G401 (cell line): ENCODE measurements around the gene CD99L2. TPM values are rescaled to one million over a fixed set of nuclear protein-coding genes. Genes with fewer than 3 reads are reported as not detected.
"Not testable (repeated sequence)": the region's sequence is repeated elsewhere in the genome, so short reads cannot be mapped to it uniquely, and the experiment has no call there.

Experiments used
- DNase-seq: peaks from one replicate; pipeline ENCODE4 v3.0.0-alpha.2; 2015; ENCODE audit warnings: low spot score
- in situ Hi-C: cut with HindIII; loops from 2 replicates; pipeline ENCODE4 v1.10.0; 2016; ENCODE audit warnings: low sequenced_read_pairs, mixed read lengths
- total RNA-seq: library from RNA; depleted of rRNA; stranded (reverse); fragments of >200 nt; shearing (Covaris generic); gene quantifications from 2 replicates; pipeline ENCODE4 v1.2.3, GENCODE V29; 2014

CD99L2 gene
- total RNA-seq, 1 experiment from 2014 or later: 26.1 TPM

DNA sequence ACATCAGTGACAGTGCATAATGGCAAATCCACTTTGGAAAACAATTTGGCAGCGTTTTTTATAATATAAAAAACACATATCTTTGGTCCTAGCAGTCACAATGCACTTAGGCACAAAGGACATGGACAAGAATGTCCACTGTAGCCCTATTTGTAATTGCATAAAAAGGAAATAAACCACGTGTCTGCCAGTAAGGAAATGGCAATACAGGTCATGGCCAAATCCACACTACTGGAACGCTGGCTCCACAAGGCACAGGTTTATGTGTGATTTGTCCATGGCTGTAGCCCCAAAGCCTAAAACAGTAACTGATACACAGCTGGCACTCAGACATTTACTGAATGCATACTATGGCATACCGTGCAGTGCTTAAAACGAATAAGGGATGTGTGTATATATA, 69.7 kb downstream of the CD99L2 start:
- no peak for DNase-seq
- in situ Hi-C loops: no loop called here

DNA sequence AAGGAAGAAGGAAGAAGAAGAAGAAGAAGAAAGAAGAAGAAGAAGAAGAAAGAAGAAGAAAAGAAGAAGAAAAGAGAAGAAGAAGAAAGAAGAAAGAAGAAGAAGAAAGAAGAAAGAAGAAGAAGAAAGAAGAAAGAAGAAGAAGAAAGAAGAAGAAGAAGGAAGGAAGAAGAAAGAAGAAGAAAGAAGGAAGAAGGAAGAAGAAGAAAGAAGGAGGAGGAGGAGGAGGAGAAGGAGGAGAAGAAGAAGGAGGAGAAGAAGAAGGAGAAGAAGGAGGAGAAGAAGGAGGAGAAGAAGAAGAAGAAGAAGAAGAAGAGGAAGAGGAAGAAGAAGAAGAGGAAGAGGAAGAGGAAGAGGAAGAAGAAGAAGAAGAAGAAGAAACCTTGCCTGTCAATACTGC, 74.1 kb downstream of the CD99L2 start:
- DNase-seq, in situ Hi-C loops: not testable (repeated sequence)

DNA sequence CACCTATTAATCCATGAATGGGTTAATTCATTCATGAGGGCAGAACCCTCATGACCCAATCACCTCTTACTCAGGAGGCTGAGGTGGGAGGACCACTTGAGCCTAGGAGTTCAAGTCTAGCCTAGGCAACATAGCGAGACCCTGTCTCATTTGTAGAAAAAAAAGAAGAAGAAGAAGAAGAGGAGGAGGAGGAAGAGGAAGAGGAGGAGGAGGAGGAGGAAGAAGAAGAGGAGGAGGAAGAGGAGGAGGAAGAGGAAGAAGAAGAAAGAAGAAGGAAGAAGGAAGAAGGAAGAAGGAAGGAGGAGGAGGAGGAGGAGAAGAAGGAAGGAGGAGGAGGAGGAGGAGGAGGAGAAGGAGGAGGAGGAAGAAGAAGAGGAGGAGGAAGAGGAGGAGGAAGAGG, 74.6 kb downstream of the CD99L2 start:
- in situ Hi-C loops, DNase-seq: not testable (repeated sequence)

DNA sequence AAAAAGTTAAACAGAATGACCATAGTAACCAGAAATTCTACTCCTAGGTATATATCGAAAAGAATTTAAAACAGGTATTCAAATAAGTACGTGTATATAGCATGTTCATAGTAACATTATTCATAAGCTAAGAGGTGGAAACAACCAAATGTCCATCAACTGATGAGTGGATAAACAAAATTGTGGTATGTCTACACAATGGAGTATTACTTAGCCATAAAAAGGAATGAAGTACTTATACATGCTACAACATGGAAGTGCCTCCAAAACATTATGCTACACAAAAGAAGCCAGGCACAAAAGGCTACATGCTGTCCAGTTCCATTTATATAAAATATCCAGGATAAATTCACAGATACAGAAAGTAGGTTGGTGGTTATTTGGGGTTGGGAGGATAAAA, 76.5 kb downstream of the CD99L2 start:
- in situ Hi-C loops: no loop called here
- no peak for DNase-seq

DNA sequence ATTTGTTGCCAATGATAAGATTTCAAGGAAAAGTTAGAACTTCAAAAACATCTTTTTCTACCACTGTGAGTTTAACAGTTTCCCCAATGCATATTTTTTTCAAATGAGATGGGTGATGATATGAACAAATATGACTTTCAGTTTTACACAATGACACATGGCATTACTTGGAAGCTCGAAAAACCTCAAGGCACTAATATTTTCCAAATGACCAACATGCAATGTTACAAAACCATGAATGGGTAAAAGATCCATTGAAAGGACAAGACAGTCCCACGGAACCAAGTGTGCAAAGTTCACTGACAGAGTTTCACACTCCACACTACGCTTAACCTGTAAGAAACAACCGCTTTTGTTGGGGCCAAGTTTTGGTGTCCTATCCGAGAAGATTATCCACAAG, 84.5 kb downstream of the CD99L2 start:
- DNase-seq: no peak
- in situ Hi-C loops: no loop called here

DNA sequence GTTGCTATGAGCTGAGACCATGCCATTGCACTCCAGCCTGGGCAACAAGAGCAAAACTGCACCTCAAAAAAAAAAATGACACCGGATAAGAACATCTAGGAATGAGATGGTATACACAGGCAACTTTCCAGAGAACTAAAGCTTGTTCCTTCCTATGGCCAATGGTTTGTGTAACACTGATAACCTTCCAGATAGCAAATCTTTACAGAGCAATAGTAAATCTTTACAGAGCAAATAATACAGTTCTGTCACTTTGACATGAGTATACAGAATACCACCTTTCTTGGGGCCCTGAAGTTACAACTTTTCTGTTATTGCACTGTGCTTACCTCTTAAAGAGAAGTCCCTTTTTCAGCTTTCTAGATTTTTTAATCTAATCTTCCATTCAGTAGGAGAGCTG, 91.6 kb downstream of the CD99L2 start:
- no peak for DNase-seq
- in situ Hi-C loops: no loop called here

DNA sequence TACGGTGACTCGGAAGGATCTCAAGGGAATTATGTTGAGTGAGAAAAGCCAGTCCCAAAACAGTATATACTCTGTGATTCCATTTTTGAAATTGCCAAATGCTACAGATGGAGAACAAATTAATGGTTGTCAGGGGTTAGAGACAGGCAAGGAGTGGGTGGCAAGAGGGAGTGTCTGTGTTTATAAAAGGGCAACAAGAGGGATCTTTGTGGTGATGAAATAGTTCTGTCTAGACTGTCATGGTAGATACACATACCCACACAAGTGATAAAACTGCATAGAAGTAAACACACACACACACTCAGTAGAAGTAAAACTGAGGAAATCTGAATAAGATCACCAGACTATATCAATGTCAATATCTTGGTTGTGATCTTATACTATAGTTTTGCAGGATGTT, 92.7 kb downstream of the CD99L2 start:
- in situ Hi-C loops: no loop called here
- DNase-seq: no peak

DNA sequence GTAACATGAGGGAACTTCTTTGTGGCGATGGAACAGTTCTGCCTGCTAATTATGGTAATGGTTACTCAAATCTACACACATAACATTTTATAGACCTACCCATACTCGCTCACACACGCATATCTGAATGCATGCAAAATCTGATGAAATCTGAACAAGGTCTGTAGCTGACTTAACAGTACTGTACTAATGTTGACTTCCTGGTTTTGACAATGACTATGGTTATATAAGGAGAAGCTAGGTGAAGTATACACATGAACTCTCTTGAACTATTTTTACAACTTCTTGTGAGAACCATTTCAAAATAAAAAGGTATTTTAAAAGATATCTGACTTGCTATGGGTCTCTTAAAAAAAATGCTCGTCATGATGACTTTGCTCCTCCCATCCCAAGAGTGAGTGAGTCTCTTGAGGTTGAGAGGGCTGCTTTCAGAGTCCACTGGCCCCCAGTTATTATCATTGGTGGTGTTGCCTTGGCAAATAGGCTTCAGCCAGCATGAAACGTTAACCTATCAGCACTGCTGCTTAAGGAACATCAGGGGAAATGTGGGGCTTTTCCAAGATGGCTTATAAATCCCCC, 105.4 kb downstream of the CD99L2 start:
- in situ Hi-C loops: no loop called here
- DNase-seq: no peak

DNA sequence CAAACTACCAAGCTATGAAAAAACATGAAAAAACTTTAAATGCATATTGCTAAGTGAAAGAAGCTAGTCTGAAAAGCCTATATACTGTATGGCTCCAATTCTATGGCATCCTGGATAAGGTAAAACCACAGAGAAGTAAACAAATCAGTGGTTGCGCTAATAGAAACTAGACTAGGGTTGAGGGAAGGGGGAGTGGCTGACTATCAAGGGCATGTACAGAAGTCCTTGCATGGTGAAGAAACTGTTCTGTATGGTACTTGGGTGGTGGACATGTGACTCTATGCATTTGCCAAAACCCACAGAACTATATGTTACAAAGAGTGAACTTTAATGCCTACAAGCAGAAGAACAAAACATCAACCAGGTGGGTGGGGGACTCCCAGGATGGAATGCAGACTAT, 108.4 kb downstream of the CD99L2 start:
- in situ Hi-C loops: no loop called here
- no peak for DNase-seq

DNA sequence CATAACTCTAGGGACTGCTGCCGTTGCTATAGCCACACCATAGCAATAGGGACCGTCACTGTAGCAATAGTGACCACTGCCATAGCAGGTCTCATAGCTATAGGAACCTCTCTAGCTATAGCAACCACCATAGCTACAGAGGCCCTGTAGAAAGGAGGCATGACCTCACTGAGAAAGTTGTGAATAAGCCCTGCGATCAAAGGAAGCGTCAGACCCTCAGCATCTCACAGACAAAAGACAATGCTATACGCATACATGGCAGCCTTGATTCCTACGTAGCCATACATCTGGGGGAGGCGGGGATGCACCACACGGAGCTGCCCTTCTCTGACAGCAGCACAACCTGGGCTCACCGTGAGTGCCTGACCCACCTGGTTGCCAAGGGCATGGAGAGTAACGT, 116.8 kb downstream of the CD99L2 start:
- no peak for DNase-seq
- in situ Hi-C loops: no loop called here

DNA sequence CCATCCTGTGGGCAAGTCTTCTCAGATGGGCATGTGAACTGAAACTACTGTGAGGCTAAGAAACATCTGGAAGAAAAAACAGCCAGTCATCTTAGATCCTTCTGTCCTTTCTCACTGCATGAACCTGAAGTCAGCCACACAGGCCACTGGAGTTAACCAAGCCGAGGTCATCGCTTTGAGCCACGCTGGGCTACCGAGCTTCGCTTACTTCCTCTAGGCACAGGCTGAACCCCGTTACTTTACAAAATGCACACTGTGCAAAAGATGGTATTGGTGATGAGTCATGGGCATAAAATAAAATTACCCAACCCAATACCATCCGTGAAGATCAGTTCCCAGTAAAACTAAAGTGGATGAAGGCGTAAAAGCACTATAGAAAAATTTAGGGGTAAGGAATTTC, 119.1 kb downstream of the CD99L2 start:
- DNase-seq: no peak
- in situ Hi-C loops: no loop called here

DNA sequence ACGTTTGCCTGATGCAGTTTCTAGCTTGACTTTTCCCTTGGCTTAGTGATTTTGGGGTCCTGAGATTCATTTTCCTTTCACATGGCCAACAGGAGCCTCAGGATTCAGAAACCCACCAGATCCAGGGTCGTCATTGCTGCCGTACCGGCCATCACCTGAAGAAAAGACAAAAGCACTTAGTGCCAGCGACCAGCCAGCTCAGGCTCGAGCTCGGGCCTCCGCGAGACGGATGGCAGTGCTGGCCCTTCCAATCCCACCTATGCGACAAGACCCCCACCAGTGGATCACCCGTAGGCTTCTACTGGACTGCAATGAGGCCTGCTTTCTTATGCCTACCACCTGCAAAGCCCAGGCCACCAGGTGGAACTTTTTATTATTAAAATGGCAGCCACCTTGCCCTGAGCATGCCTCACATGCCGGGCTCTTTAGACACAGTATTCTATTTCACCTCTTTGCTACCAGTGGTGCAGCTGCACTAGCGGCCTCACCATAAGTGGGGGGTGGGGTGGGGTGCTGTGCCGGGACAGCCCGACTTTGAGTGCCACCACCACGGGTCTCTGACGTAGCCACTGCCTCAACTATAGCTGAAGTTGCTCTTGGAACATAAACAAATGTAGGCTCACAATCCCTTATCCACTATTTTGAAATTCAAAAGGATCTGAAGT, 121.0 kb downstream of the CD99L2 start:
- in situ Hi-C loops: no loop called here
- DNase-seq: no peak

DNA sequence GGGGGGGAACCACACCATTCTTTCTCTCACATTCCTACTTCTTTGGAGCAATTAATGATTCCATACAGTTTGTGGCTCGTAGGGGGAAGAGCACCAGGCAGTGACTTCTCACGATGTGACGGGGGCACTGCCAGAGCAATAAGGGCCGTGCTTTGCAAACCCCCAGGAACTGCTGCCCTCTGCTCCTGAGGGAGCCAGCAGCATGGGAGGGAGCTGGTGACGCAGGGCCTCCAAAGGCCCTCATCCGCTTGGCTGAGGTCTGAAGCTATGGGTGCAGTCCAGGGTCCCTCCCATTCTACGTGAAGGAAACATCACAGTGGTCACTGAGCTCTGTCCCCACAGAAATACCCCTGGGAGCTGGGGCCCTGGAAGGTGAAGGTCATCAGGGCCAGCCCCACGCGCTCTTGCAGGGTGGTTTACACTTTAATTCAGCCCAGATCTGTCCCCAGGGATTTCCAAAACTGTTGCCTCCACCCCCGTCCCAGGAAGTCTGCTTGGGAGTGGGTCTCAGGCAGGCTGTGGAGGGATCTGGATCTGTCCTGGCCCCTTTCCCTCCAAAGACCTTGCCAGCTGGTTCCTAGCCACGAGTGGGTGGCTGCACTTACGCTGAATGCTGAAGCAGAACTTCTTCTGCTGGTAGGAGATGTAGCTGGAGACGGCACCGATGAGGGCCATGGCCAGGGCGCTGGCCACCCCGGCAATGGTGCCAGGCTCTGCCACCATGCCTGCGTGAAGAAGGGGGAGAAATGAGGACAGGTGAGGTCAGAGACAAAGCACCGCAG, 122.7 kb downstream of the CD99L2 start:
- no peak for DNase-seq
- in situ Hi-C loops: no loop called here

DNA sequence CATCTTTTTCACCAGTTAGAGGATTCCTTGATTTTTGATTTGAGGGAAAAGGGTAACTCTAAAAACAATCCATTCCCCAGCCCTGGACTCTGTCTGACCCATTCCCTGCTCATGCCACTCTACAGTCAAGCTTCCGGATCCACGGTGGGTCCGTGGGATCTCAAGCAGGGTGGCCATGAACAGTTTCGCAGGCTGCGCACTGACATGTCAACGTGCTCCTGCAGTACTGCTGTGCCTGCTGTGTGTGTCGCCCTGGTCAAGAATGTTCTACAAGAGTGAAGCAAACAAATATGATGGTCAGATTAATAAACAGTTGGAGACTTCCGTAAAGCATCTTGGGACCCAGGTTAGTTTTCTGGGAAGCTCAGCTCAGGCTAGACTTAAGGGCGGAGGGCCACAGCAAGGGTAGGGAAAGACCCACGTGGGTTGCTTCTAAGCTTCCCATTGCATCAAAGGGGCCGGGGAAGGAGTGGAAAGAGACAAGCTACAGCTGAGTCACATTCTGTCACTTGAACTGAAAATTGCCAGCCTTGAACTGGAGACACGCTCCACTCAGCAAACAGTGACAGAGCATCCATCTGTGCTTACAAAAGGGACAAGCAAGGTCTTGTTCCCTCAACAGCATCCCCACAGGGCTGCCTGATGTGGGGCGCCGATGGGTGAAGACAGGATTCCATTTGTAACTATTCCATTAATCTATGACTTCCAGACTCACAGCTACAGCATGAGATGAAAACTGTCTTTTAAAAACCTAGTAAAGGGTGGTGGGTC, 123.5 kb downstream of the CD99L2 start:
- in situ Hi-C loops: no loop called here
- no peak for DNase-seq

DNA sequence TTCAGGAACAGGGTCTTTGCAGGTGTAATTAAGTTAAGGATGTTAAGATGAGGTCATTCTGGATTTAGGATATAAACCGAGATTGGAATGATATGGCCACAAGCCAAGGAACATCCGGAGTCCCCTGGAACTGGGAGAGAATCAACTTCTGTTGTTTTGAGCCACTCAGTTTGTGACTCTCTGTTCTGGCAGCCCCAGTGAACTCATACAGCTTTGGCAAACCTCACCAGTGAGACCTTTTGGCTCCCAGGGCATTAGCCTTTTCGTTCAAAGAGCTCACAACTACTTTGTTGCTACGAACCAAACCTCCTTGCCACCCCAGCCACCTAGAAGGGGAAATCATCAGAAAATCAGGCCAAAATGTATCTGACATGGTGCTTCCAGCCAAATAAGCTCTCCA, 124.8 kb downstream of the CD99L2 start:
- in situ Hi-C loops: no loop called here
- DNase-seq: no peak

DNA sequence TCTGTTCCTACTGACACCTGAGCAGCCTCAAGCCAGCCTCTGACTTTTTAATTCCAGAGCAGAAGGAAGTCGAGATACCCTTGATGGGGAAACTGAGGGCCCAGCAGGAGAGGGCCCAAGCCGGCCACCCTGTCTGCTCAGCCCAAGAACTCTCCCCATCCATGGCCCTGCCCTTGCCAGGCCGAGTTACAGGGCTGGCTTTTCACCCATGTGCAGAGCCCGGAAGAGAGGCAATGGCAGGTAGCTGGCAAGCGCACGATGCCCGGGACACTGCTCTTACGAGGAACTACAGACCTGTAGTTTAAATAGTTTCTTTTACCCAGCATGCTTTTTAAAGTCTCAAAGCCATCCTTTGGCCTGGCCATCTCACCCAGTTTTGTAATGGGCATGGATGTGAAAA, 125.4 kb downstream of the CD99L2 start:
- in situ Hi-C loops: no loop called here
- DNase-seq: no peak

DNA sequence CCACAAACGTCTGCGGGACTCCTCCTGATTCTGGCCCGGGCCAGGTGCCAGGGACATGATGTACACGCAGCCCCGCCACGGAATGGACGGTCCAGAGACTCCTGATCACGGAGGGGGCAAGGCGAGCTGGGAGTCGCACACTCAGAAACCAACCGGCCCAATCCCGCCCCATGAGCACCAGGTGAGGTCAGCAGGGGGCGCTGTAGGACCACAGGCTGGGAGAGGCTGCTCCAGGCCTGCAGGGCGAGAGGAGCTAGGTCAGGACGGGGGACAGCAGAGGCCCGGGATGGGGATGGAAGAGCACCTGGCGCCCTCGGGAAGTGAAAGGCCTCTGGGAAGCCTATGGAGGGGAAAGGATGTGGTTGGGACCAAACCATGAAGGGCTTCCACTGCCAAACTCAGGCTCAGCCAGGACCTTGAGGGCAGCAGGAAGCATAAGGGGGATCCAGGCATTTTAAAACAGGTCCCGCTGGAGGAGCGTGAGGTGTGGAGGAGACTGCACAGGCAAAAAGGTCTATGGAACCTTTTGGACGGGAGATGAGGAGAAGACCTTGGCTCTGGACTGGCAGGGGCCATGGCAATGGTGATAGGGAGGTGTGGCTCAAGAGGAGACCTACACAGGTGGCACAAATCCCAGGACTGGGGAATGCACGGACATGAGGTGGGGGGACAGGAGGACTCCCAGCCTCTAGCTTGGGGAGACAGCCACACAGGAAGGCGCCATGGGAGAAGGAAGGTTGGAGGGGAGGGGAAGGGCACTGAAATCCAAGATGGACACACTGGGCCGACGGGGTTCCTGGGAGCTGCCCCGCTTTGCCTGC, 126.1 kb downstream of the CD99L2 start:
- in situ Hi-C loops: no loop called here
- peak; percentile 79 for DNase-seq

DNA sequence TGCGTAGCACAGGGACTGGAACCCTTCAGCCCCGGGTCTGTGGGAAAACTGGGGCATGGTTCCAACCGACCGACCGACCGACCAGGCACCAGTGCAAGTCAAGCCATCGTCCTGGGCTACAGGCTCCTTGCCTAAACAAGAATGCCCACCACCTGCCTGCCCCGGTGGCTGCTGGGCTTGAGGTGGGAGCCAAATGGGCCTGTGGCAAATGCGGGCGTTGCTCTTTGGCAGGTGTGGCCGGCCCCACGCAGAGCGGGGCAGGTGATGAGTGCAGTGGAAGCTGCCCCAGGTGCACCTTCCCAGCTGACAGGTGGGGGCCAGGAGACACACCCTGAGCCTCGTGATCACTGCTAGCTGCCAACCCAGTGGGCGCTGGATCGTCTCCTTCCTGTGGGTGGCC, 127.4 kb downstream of the CD99L2 start:
- no peak for DNase-seq
- in situ Hi-C loops: no loop called here

DNA sequence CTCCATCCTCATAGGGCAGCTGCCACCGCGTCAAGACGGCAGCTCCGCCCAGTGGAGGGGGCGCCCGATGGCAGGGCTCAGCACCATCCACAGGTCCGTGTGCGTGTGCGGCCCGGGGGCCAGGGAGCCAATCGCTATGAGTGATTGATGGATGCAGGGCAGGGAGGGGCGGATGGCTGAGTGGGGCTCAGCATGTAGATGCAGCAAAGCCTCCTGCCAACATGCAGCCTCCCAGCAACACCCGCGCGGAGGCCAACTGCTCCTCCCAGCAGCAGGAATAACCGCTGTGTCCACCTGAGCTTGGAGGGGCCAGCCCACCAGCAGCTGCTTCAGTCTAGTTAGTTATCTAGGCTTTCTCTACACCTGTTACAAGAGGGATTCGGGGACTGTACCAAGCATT, 127.8 kb downstream of the CD99L2 start:
- peak; percentile 18 for DNase-seq
- in situ Hi-C loops: no loop called here
